Activated naive CD4-positive, alpha-beta T cell treated with anti-CD3 and anti-CD28 coated beads for 36 hours (primary cell): ENCODE data around the gene ZNF740. TPM values are rescaled to one million over a fixed set of nuclear protein-coding genes. Genes with fewer than 3 reads are reported as not detected.
A peak's percentile ranks its signal among the peaks of the same experiment; 100 is the strongest.

ENCODE experiments used
- CTCF ChIA-PET: fragments of 350-600 bp; sonication (Branson Sonifier 250); formaldehyde crosslinking; loops from one replicate; lab custom pipeline; 2021; ENCODE audit warnings: antibody characterized with exemption; lab: Charles Lee
- DNase-seq: peaks from one replicate; pipeline ENCODE4 v3.0.0-alpha.2; 2020
- H3K27ac Mint-ChIP-seq: one replicate; pipeline ENCODE4 v1.8.0; 2021; ENCODE audit warnings: mild to moderate bottlenecking, mixed read lengths
- H3K27me3 Mint-ChIP-seq: one replicate; pipeline ENCODE4 v1.8.0; 2021; ENCODE audit warnings: low read depth, mixed read lengths
- H3K36me3 Mint-ChIP-seq: one replicate; pipeline ENCODE4 v1.8.0; 2021; ENCODE audit warnings: low read depth, mixed read lengths
- H3K4me1 Mint-ChIP-seq: one replicate; pipeline ENCODE4 v1.8.0; 2021; ENCODE audit warnings: low read depth, mixed read lengths
- H3K4me3 Mint-ChIP-seq: one replicate; pipeline ENCODE4 v1.8.0; 2021; ENCODE audit warnings: mild to moderate bottlenecking, moderate library complexity, mixed read lengths
- H3K9me3 Mint-ChIP-seq: one replicate; pipeline ENCODE4 v1.8.0; 2021; ENCODE audit warnings: mixed read lengths
- intact Hi-C: fragments of 100-400 bp; cut with micrococcal nuclease; formaldehyde crosslinking; loops from one replicate; pipeline ENCODE4 v1.15.1; 2023
- total RNA-seq, 2 experiments: library from RNA; stranded (reverse); gene quantifications; one replicate each; pipeline ENCODE4 v1.2.3, GENCODE V29; 2021

The ZNF740 gene
- total RNA-seq, 2 experiments from 2014 or later: 40.4 to 42.0 TPM

- H3K27me3 Mint-ChIP-seq: no peaks in the 10 kb centered on the region
- no peak for DNase-seq
Observed at GRCh38 chr12:53224897-53225634, 44.5 kb downstream of the ZNF740 start.

DNA sequence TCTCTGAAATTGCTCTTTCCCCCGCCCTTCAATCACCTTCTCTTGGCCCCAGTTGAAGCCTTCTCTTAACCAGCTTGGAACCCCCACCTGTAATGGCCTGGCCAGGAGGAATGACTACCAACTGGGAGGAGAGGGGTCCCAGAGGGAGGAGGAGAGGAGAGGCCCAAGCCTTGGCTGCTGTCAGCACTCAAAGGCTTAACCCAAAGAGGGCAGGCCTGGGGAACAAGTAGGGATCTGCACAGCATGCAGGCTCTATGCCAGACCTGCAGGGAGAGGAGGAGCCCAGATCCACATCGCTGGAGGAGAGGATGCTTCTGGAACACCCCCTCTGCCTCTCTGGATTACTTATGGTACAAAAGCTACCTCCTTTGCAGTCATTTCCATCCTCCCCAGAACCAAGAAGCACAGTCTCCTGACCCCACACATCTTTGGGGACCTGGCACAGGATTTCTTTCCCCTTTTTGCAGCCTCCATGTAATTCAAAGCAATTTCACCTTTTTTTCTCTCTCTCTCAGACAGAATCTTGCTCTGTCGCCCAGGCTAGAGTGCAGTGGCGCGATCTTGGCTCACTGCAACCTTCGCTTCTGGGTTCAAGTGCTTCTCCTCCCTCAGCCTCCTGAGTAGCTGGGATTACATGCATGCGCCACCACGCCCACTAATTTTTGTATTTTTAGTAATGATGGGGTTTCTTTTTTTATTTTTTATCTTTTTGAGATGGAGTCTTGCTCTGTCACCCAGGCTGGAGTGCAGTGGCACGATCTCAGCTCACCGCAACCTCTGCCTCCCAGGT lies 45.3 kb downstream of the ZNF740 start:
- H3K9me3 Mint-ChIP-seq: no peaks in the 10 kb centered on the region
- intact Hi-C loops: no loop called here
- CTCF ChIA-PET: interaction anchor here (0.6 to 1.4 kb wide), 4 partner anchors 59 to 346 kb away, joined by 3 read pairs; partner anchors contain the start of gene AAAS
- DNase-seq: no peak
- H3K27ac Mint-ChIP-seq: no peak overlapping the region
- H3K27me3 Mint-ChIP-seq: no peaks in the 10 kb centered on the region
- H3K36me3 Mint-ChIP-seq: no peaks in the 10 kb centered on the region
- H3K4me1 Mint-ChIP-seq: peaks cover 55% of the 10 kb centered on the region
- H3K4me3 Mint-ChIP-seq: no peak overlapping the region

More at GRCh38 chr12:53224897-53225634, 44.5 kb downstream of the ZNF740 start:
- intact Hi-C loops: loop anchor here (5.0 kb wide), 2 partner anchors 197 to 502 kb away; partner anchors contain the start of genes AMHR2 and CALCOCO1
- no peaks in the 10 kb centered on the region for H3K9me3 Mint-ChIP-seq
- H3K27ac Mint-ChIP-seq: no peak overlapping the region
- H3K36me3 Mint-ChIP-seq: no peaks in the 10 kb centered on the region
- peaks cover 57% of the 10 kb centered on the region for H3K4me1 Mint-ChIP-seq
- no peak overlapping the region for H3K4me3 Mint-ChIP-seq
- CTCF ChIA-PET: interaction anchor here (0.6 to 1.4 kb wide), 4 partner anchors 60 to 347 kb away, joined by 3 read pairs; partner anchors contain the start of gene AAAS

DNA sequence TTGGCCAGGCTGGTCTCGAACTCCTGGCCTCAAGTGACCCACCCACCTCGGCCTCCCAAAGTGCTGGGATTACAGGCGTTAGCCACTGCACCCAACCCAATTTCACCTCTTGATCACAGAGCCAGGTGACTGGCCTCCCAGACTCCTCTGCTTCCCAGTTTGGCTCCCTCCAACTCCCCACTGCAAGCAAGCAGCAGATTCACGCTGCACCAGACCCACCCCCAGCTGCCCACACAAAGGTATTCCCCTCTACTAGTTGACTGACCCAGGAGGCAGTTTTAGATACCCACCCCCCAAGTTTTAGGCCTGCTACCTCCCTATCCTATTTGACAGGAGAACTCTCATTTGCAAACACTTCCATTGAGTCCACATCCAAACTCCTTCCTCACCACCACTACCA lies 46.3 kb downstream of the ZNF740 start:
- intact Hi-C loops: no loop called here
- Mint-ChIP-seq H3K9me3 (no peaks in the 10 kb centered on the region), H3K36me3 (no peaks in the 10 kb centered on the region), H3K4me3 (no peak overlapping the region), H3K27ac (no peak overlapping the region), H3K4me1 (peaks cover 55% of the 10 kb centered on the region), H3K27me3 (no peaks in the 10 kb centered on the region)
- CTCF ChIA-PET: interaction anchor here (1.4 kb wide), 1 partner anchor 94 kb away, joined by 3 read pairs; the partner anchor contains the start of gene AAAS
- DNase-seq: no peak

- Mint-ChIP-seq H3K4me3 (no peak overlapping the region), H3K27me3 (no peaks in the 10 kb centered on the region), H3K9me3 (no peaks in the 10 kb centered on the region), H3K27ac (no peak overlapping the region), H3K36me3 (no peaks in the 10 kb centered on the region), H3K4me1 (peaks cover 52% of the 10 kb centered on the region)
- CTCF ChIA-PET: interaction anchor here (0.7 kb wide), 1 partner anchor 17 kb away, joined by 3 read pairs; no protein-coding TSS in a partner anchor
- no peak for DNase-seq
- intact Hi-C loops: no loop called here
Observed at GRCh38 chr12:53227341-53227740, 46.8 kb downstream of the ZNF740 start.

DNA sequence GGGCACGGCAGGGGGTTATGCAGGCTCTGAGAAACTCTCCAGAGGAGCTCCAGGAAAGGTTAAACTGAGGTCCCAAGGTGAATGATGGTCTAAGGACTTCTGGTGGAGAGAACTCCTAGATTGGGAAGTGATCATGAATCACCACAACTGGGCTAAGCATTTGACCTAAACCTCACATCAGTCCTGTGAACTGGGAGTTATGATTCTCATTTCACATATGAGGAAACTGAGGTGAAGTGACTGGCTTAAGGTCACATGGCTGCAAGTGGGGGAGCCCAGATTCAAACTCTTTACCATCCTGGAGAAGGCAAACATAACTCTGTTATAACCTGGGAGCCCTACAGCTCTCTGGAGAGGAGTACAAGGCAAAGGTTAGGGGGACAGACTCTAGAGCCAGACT lies 47.3 kb downstream of the ZNF740 start:
- CTCF ChIA-PET: interaction anchor here (0.7 kb wide), 1 partner anchor 18 kb away, joined by 3 read pairs; no protein-coding TSS in a partner anchor

DNA sequence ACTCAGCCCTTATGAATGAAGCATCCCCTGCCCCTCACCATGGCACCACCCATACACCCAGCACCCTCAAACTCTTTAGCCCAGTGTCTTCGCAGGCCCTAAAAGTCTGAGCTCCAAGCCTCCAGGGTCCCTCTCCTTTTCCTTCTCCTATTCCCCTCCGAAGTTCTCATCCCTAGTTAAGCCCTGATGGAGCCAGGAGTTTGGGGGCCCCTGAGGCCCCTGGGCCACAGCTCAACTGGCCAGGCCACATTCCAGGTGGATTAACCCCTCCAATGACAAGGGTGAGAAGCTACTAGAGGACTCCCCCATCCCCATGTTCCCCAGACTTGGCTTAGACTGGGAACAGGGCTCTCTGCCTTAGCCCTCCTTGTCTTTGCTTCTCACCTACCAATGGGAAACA lies 48.9 kb downstream of the ZNF740 start:
- DNase-seq: no peak
- intact Hi-C loops: no loop called here
- Mint-ChIP-seq H3K9me3 (no peaks in the 10 kb centered on the region), H3K27me3 (no peaks in the 10 kb centered on the region), H3K4me3 (no peak overlapping the region), H3K4me1 (peaks cover 49% of the 10 kb centered on the region), H3K27ac (no peak overlapping the region), H3K36me3 (no peaks in the 10 kb centered on the region)
- CTCF ChIA-PET: interaction anchor here (0.6 to 1.4 kb wide), 5 partner anchors 15 to 123 kb away, joined by 3 to 4 read pairs (median 3); partner anchors contain the start of genes AAAS and ESPL1

More for the DNA sequence above, 47.3 kb downstream of the ZNF740 start:
- no peaks in the 10 kb centered on the region for H3K9me3 Mint-ChIP-seq
- H3K36me3 Mint-ChIP-seq: no peaks in the 10 kb centered on the region
- no peak for DNase-seq
- peaks cover 52% of the 10 kb centered on the region for H3K4me1 Mint-ChIP-seq
- peak overlapping the region; percentile 32 for H3K27ac Mint-ChIP-seq
- intact Hi-C loops: no loop called here
- H3K4me3 Mint-ChIP-seq: no peak overlapping the region
- no peaks in the 10 kb centered on the region for H3K27me3 Mint-ChIP-seq

DNA sequence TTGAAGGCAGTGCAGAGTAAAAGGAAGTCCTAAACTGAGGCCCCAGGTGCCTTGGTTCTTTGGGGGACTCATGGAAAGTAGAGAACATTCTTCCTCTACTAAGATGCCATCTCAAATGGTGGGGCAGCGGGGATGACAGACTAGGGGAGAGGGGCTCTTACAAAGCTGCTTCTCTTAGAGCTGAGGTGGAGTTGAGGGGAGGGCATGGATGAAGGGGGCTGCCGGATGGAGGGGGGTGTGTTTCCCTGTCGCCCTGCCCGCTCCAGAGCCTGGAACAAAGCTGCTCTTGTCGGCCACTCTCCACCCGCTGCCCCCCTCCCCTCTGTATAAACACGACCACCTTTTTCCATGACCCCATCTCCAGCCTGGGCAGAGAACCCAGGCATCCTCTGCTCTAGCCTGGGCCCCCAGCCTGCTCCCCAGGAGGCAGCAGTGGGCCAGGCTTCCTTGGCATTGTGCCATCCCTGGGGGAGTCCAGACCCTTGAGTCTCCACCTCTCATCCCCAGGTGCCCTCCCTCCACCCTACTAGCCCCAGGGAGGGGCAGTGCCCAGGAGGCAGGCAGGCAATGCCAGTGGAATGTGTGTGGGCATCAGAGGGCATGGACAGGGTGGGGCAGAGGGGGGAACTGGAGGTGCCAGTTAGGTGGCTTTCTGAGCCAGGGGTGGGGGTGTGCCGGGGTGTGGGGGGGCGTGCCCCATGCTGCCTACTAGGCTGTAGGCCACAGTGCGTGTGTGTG lies 49.8 kb downstream of the ZNF740 start:
- CTCF ChIA-PET: interaction anchor here (0.6 to 1.4 kb wide), 3 partner anchors 16 to 122 kb away, joined by 3 to 4 read pairs (median 3); partner anchors contain the start of gene ESPL1
- Mint-ChIP-seq H3K36me3 (no peaks in the 10 kb centered on the region), H3K4me1 (peaks cover 47% of the 10 kb centered on the region), H3K9me3 (no peaks in the 10 kb centered on the region), H3K27ac (no peak overlapping the region), H3K27me3 (no peaks in the 10 kb centered on the region), H3K4me3 (no peak overlapping the region)
- no peak for DNase-seq
- intact Hi-C loops: no loop called here

- Mint-ChIP-seq H3K36me3 (no peaks in the 10 kb centered on the region), H3K4me3 (peak overlapping the region; percentile 30), H3K27me3 (no peaks in the 10 kb centered on the region), H3K4me1 (peaks cover 58% of the 10 kb centered on the region), H3K9me3 (no peaks in the 10 kb centered on the region), H3K27ac (no peak overlapping the region)
- CTCF ChIA-PET: interaction anchor here (0.6 kb wide), 1 partner anchor 14 kb away, joined by 3 read pairs; no protein-coding TSS in a partner anchor
- intact Hi-C loops: no loop called here
- DNase-seq: no peak
Observed at GRCh38 chr12:53231671-53231920, 51.1 kb downstream of the ZNF740 start.

GRCh38 chr12:53231921-53232645 lies 51.6 kb downstream of the ZNF740 start, which contains the start of gene RARG:
RARG (minus strand) TSS chr12:53232209; CDS start chr12:53227545, 4,664 bp downstream.
- Mint-ChIP-seq H3K36me3 (no peaks in the 10 kb centered on the region), H3K27me3 (no peaks in the 10 kb centered on the region), H3K4me3 (peak within 1 kb of the TSS; percentile 82), H3K27ac (peak within 1 kb of the TSS; percentile 27), H3K9me3 (no peaks in the 10 kb centered on the region), H3K4me1 (peaks cover 59% of the 10 kb centered on the region)
- DNase-seq: peak; percentile 70
- CTCF ChIA-PET: interaction anchor here (0.6 to 2.5 kb wide), 2 partner anchors 14 to 18 kb away, joined by 3 to 12 read pairs; no protein-coding TSS in a partner anchor
- intact Hi-C loops: loop anchor here (1.0 kb wide), 1 partner anchor 9 kb away; no protein-coding TSS in a partner anchor

DNA sequence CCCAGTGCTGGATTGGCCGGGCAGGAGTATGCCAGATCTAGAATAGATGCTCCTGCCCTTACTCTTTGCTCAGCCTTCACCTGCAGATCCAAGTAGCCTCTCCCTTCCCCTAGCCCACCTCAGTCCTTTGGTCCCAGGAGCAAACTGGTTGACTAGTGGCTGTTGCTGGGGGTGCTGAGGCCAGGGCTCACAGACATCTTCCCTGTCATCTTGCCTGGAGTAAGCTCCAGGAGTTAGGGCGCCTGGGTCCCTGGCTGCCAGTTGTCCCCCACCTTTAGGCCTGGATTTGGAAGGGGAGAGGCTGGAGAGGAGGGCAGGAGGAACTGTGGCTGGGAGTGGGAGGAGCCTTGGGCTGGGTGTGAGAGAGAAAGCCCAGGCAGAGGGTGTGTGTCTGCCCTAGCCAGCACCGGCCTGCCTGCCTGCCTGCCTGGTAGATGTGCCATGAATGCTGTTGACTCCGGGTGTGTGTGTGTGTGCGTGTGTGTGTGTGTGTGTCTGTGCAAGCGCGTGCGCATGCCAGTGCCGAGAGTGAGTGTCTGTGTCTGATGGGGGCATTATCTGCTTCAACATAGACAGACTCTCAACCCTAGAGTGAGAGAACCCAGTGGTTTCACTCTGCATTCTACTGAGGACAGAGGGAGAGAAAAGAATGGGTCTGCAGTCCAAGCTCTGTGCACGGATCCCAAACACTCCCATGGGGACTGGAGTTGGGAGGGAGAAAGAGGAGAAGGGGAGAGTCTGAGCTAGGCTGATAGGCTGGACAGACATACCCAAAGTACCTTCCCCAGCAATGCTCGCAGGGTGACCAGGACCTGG lies 52.3 kb downstream of the ZNF740 start:
- Mint-ChIP-seq H3K9me3 (no peaks in the 10 kb centered on the region), H3K27me3 (no peaks in the 10 kb centered on the region), H3K4me1 (peaks cover 56% of the 10 kb centered on the region), H3K36me3 (no peaks in the 10 kb centered on the region), H3K27ac (no peak overlapping the region), H3K4me3 (peak overlapping the region; percentile 82)
- CTCF ChIA-PET: interaction anchor here (0.6 to 2.5 kb wide), 5 partner anchors 19 to 91 kb away, joined by 3 to 12 read pairs (median 4); partner anchors contain the start of gene ESPL1
- intact Hi-C loops: loop anchor here (1.0 kb wide), 1 partner anchor 10 kb away; no protein-coding TSS in a partner anchor
- no peak for DNase-seq
